Measurements from ENCODE around the gene CLDN19. TPM values are rescaled to one million over a fixed set of nuclear protein-coding genes. Genes with fewer than 3 reads are reported as not detected.

CLDN19 gene, protein sequence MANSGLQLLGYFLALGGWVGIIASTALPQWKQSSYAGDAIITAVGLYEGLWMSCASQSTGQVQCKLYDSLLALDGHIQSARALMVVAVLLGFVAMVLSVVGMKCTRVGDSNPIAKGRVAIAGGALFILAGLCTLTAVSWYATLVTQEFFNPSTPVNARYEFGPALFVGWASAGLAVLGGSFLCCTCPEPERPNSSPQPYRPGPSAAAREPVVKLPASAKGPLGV
- not detected for total RNA-seq

DNA sequence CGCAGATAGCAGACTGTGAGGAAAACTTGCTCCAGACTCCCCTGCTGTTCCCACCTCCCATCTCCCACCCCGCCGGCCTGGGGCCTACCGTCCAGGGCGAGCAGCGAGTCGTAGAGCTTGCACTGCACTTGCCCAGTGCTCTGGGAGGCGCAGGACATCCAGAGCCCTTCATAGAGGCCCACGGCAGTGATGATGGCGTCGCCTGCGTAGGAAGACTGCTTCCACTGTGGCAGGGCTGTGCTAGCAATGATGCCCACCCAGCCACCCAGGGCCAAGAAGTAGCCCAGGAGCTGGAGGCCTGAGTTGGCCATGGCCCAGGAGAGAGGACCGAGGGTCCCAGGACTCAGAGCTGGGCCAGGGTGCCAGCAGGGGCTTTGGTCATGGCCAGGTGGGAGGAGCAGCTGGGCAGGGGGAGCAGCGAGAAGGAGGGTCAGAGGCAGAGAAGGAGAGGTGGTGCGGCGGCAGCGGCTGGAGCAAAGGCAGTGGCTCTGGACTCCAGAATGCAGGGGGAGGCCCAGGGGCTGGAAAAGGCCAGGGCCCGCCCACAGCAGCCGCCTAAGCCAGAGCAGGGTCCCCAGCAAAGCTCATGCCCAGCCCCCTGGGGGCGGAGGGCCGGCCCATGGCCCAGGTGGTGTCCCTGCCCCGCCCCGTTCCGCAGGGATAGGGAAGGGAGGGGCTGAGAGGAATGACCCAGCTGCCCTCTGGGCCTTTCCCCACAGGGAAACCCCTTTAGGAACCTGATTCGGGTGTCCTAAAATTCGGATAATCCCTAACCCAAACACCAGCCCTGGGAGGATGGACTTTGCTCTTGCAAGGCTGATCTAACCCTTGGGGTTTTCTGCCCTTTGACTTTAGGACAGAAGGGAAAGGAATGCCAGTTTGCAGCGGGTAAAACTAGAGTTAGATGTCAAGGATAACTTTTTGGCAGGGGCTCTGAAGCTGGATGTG, at the start of gene CLDN19:
Gene CLDN19, minus strand, starts transcription at position 484 of the 948 bp plus-strand sequence. Its CDS starts 173 bp downstream, at position 311.
- TF ChIP-seq CTCF (IDR thresholded peaks at IDR 0.05) (no peak), POLR2A (IDR thresholded peaks at IDR 0.05) (no peak)
- Histone ChIP-seq H3K9me3 (no peaks in the 10 kb centered on the region), H3K27me3 (no peaks in the 10 kb centered on the region), H3K4me3 (no peak within 1 kb of the TSS), H3K27ac (no peak within 1 kb of the TSS), H3K36me3 (no peaks in the 10 kb centered on the region), H3K4me1 (peaks cover 0 to 17% (median 0%) of the 10 kb centered on the region in 4 donors)
- DNase-seq = no peak

DNA sequence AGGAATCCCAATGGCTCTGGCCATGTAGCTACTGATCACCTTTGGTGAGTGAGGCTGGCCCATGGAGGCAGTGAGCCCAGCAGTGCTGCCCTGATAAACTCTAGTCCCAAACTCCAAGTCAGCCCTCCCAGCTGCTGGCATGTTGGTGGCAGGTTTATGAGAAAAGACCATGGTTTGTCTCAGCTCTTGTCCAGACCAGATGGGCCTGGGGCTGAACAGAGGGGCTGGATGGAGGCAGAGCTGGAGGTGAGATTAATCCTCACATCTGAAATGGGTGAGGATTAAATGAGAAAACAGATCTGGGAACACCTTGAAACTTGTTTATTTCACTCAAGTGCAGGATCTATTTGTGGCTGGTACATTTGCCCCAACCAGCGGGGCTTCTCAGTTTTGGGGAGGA, 48.0 kb upstream of the CLDN19 start:
- TF ChIP-seq CTCF (IDR thresholded peaks at IDR 0.05) (no peak), POLR2A (IDR thresholded peaks at IDR 0.05) (no peak)
- H3K9me3 ChIP-seq = no peaks in the 10 kb centered on the region
- DNase-seq = no peak
- no peak overlapping the region for H3K4me3 ChIP-seq
- no peaks in the 10 kb centered on the region for H3K27me3 ChIP-seq
- no peaks in the 10 kb centered on the region for H3K36me3 ChIP-seq
- peaks cover 0 to 13% (median 0%) of the 10 kb centered on the region in 4 donors for H3K4me1 ChIP-seq
- no peak overlapping the region for H3K27ac ChIP-seq

DNA sequence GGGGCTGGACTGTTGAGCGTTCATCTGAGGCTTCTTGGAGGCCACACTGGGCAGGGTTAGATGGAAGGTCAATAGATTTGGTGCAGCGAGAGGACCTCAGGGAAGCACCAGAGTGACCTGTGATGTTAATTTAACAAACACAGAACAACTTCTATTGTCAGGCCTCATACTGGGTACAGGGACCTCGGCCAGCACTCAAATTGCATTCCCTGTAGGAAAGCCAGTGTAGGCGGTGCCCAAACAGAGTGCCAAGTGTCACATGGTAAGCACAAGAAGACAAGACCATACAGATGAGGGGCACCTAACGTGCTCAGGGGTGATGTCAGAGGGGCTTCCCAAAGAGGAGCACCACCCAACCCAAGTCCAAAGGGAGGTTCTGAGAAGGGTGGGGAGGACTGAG, 46.1 kb upstream of the CLDN19 start:
- no peaks in the 10 kb centered on the region for H3K27me3 ChIP-seq
- no peak overlapping the region for H3K27ac ChIP-seq
- no peak overlapping the region for H3K4me3 ChIP-seq
- H3K4me1 ChIP-seq = peaks cover 0 to 13% (median 0%) of the 10 kb centered on the region in 4 donors
- DNase-seq = no peak
- TF ChIP-seq CTCF (IDR thresholded peaks at IDR 0.05) (no peak), POLR2A (IDR thresholded peaks at IDR 0.05) (no peak)
- peaks cover 0 to 9% (median 0%) of the 10 kb centered on the region in 3 donors for H3K36me3 ChIP-seq
- no peaks in the 10 kb centered on the region for H3K9me3 ChIP-seq

DNA sequence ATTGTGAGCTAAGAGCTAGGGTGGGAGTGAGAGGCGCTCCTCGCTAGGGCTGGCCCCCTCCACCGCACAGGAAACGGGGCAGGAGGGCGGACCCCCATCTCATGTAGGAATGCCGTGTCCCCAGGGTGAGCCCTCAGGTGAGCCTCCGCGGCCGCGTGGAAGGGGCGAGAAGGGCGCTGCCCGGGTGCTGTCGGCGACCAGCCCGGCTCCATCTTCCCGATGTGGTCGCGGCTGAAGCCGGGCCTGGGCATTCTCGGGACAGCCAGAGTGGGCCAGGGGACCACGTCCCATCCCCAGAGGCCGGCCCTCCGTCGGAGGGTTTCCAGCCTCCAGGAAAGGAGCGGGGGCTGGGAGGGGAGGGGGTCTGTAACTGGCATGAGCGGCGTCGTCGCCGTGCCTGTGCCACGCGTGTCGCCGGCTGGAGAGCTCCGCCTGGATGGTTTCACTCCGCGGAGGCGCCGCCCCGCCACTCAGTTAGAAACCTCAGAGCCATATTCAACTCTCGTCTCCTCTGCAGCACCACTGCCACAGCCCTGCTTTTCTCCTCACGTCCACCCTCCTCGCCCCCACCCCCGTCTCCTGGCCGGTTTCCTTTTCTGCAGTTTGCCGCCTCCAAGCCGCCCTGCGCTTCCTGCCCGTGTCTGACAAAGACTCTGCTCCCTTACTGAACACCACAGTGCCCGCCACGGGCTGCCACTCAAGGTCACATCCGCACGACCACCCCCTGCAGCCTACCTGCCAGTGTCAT, 45.1 kb upstream of the CLDN19 start, which contains the start of gene TMEM269:
Gene TMEM269, plus strand, starts transcription at position 46 of the 748 bp plus-strand sequence. CDS start 4,903 bp downstream, outside the sequence.
- Histone ChIP-seq H3K9me3 (no peaks in the 10 kb centered on the region), H3K4me3 (peak within 1 kb of the TSS; percentile 15 to 49 (median 44)), H3K27ac (peak within 1 kb of the TSS in 1 of 4 donors; percentile 12), H3K27me3 (no peaks in the 10 kb centered on the region), H3K4me1 (peaks cover 0 to 13% (median 0%) of the 10 kb centered on the region in 4 donors), H3K36me3 (peaks cover 0 to 18% (median 3%) of the 10 kb centered on the region in 3 donors)
- no peak for TF ChIP-seq POLR2A (IDR thresholded peaks at IDR 0.05)
- TF ChIP-seq CTCF (IDR thresholded peaks at IDR 0.05) = no peak
- peak; percentile 20 to 55 (median 54) for DNase-seq

DNA sequence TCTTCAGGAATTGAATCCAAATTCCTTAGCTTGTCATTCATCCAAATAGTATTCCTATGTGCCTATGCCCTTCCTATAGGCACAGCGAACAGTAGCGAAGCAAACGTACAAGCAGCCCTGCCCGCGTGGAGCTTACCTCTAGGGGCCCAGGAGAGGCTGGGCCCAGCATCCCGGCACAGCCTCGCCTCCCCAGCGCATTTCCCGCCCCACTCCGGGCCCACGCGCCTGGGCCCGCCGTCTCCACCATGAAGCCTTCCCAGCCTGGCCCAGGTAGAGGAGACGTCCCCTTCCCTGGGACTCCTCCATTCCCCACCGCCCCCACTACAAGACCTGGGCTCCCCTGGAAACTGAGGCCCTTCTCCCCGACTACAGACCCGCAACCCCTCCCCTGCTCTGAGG, 44.5 kb upstream of the CLDN19 start:
- Histone ChIP-seq H3K4me1 (peaks cover 0 to 13% (median 0%) of the 10 kb centered on the region in 4 donors), H3K27me3 (no peaks in the 10 kb centered on the region), H3K9me3 (no peaks in the 10 kb centered on the region), H3K36me3 (peaks cover 0 to 18% (median 3%) of the 10 kb centered on the region in 3 donors), H3K27ac (no peak overlapping the region), H3K4me3 (peak overlapping the region in 1 of 4 donors; percentile 41)
- DNase-seq = no peak
- TF ChIP-seq POLR2A (IDR thresholded peaks at IDR 0.05) (no peak), CTCF (IDR thresholded peaks at IDR 0.05) (no peak)
